H1 (cell line): Measurements from ENCODE around the gene PNPLA4. TPM values are rescaled to one million over a fixed set of nuclear protein-coding genes. Genes with fewer than 3 reads are reported as not detected.

Experiments used
- CTCF ChIA-PET: fragments of 300-600 bp; sonication (Branson Sonifier 250); formaldehyde crosslinking; loops from one replicate; lab custom pipeline; 2021; ENCODE audit not compliant: partially characterized antibody; lab: Charles Lee
- POLR2A ChIA-PET: fragments of 300-600 bp; sonication (Branson Sonifier 250); formaldehyde crosslinking; loops from one replicate; lab custom pipeline; 2021; ENCODE audit warnings: inconsistent platforms; ENCODE audit not compliant: partially characterized antibody; lab: Charles Lee
- DNase-seq, 2 experiments: peaks; one replicate each; pipeline versions ENCODE4 v3.0.0 to v3.0.0-alpha.2; 2010 to 2022; ENCODE audit warnings: low spot score in 2 of 2, low read depth in 1 of 2, mixed read lengths in 1 of 2
- FAIRE-seq: peaks from 2 replicates; lab custom pipeline; 2011; peaks lifted over from hg19 to GRCh38; lab: Jason Lieb, UNC
- H2AFZ ChIP-seq: 2 replicates; pipeline ENCODE4 v1.8.1; 2012; ENCODE audit warnings: low read length, inconsistent platforms
- H2AK5ac ChIP-seq: 2 replicates; pipeline ENCODE4 v1.6.1; 2013; ENCODE audit warnings: low read depth, low read length
- H2BK120ac ChIP-seq: replicated peaks from 2 replicates; pipeline ENCODE3; 2013; ENCODE audit warnings: low read depth, low read length, inconsistent platforms
- H2BK12ac ChIP-seq: 2 replicates; pipeline ENCODE4 v1.6.1; 2013; ENCODE audit warnings: low read depth, low read length
- H2BK15ac ChIP-seq: 2 replicates; pipeline ENCODE4 v1.6.1; 2013; ENCODE audit warnings: low read length
- H2BK20ac ChIP-seq: 2 replicates; pipeline ENCODE4 v1.6.1; 2013; ENCODE audit warnings: low read length
- H2BK5ac ChIP-seq: 2 replicates; pipeline ENCODE4 v1.6.1; 2013; ENCODE audit warnings: low read depth, low read length
- H3K14ac ChIP-seq: 2 replicates; pipeline ENCODE4 v1.6.1; 2013; ENCODE audit warnings: inconsistent platforms; ENCODE audit not compliant: insufficient read length
- H3K18ac ChIP-seq: 2 replicates; pipeline ENCODE4 v1.6.1; 2013; ENCODE audit warnings: low read length; ENCODE audit errors: extremely low read depth
- H3K23ac ChIP-seq: 2 replicates; pipeline ENCODE4 v1.6.1; 2013; ENCODE audit warnings: inconsistent platforms; ENCODE audit not compliant: insufficient read length
- H3K23me2 ChIP-seq: 2 replicates; pipeline ENCODE4 v1.6.1; 2013; ENCODE audit warnings: low read depth, low read length
- H3K27ac ChIP-seq: 2 replicates; pipeline ENCODE4 v1.6.1; 2011; ENCODE audit warnings: low read depth, low read length, inconsistent platforms
- H3K27me3 ChIP-seq, 4 experiments: replicated peaks in 1 of 4; 1 replicate in 1 of 4; 2 replicates in 3 of 4; pipeline versions ENCODE4 v1.6.1 to v1.8.1; 2011 to 2013; ENCODE audit warnings: low read length in 3 of 4, mild to moderate bottlenecking in 3 of 4, inconsistent platforms in 2 of 4, mixed read lengths in 2 of 4, moderate library complexity in 1 of 4; ENCODE audit not compliant: control insufficient read depth in 3 of 4, insufficient read depth in 3 of 4; ENCODE audit errors: extremely low read depth in 1 of 4
- H3K36me3 ChIP-seq, 4 experiments: 2 replicates each; pipeline versions ENCODE4 v1.6.1 to v1.8.1; 2011 to 2013; ENCODE audit warnings: mild to moderate bottlenecking in 4 of 4, low read length in 3 of 4, moderate library complexity in 2 of 4, control low read depth in 1 of 4, inconsistent platforms in 1 of 4; ENCODE audit not compliant: insufficient read depth in 4 of 4, control insufficient read depth in 2 of 4
- H3K4ac ChIP-seq: replicated peaks from 2 replicates; pipeline ENCODE3; 2013; ENCODE audit warnings: low read length, low read depth, mixed read lengths, inconsistent platforms; ENCODE audit not compliant: insufficient read length
- H3K4me1 ChIP-seq, 4 experiments: replicated peaks in 1 of 4; 1 replicate in 1 of 4; 2 replicates in 3 of 4; pipeline versions ENCODE4 v1.6.1 to v1.8.1; 2011 to 2013; ENCODE audit warnings: low read length in 3 of 4, inconsistent platforms in 2 of 4, mixed read lengths in 1 of 4; ENCODE audit not compliant: insufficient read depth in 4 of 4, control insufficient read depth in 3 of 4
- H3K4me2 ChIP-seq, 2 experiments: 2 replicates each; pipeline versions ENCODE4 v1.6.1 to v1.8.1; 2011 to 2013; ENCODE audit warnings: low read depth in 2 of 2, low read length in 2 of 2, control low read depth in 1 of 2, inconsistent platforms in 1 of 2, mild to moderate bottlenecking in 1 of 2; ENCODE audit not compliant: insufficient read depth in 1 of 2
- H3K4me3 ChIP-seq, 4 experiments: fragments of 200-600, 300-600 bp in 1 of 4; sonication (generic), shearing (Covaris generic), sonication (Bioruptor Twin) in 1 of 4; 2 replicates each; pipeline versions ENCODE4 v1.5.1 to v1.8.1; 2011 to 2016; ENCODE audit warnings: low read length in 4 of 4, low read depth in 3 of 4, control low read depth in 2 of 4, inconsistent platforms in 2 of 4, mild to moderate bottlenecking in 2 of 4, mixed read lengths in 1 of 4, moderate library complexity in 1 of 4; ENCODE audit not compliant: insufficient read depth in 2 of 4; ENCODE audit errors: extremely low read depth in 1 of 4
- H3K56ac ChIP-seq: replicated peaks from 2 replicates; pipeline ENCODE3; 2013; ENCODE audit warnings: low read depth, mild to moderate bottlenecking, mixed read lengths, low read length, inconsistent platforms; ENCODE audit not compliant: insufficient read length
- H3K79me1 ChIP-seq: 2 replicates; pipeline ENCODE4 v1.6.1; 2013; ENCODE audit warnings: low read depth, low read length, control low read depth
- H3K79me2 ChIP-seq, 2 experiments: 2 replicates each; pipeline versions ENCODE4 v1.6.1 to v1.8.1; 2012 to 2013; ENCODE audit warnings: low read length in 2 of 2, mild to moderate bottlenecking in 2 of 2, inconsistent platforms in 1 of 2; ENCODE audit not compliant: insufficient read depth in 2 of 2, control insufficient read depth in 1 of 2
- H3K9ac ChIP-seq, 4 experiments: replicated peaks in 1 of 4; 1 replicate in 1 of 4; 2 replicates in 3 of 4; pipeline versions ENCODE4 v1.6.1 to v1.8.1; 2011 to 2013; ENCODE audit warnings: low read depth in 3 of 4, low read length in 3 of 4, control low read depth in 2 of 4, mild to moderate bottlenecking in 2 of 4, moderate library complexity in 2 of 4, inconsistent platforms in 1 of 4; ENCODE audit errors: extremely low read depth in 1 of 4
- H3K9me3 ChIP-seq, 2 experiments: 2 replicates each; pipeline versions ENCODE4 v1.6.1 to v1.8.1; 2012 to 2013; ENCODE audit warnings: mild to moderate bottlenecking in 2 of 2, moderate library complexity in 2 of 2, control low read depth in 1 of 2, inconsistent platforms in 1 of 2, low read depth in 1 of 2, low read length in 1 of 2, mixed read lengths in 1 of 2; ENCODE audit not compliant: insufficient read depth in 2 of 2
- H4K20me1 ChIP-seq, 2 experiments: replicated peaks in 1 of 2; 2 replicates each; pipeline versions ENCODE3 to v1.8.1; 2011 to 2013; ENCODE audit warnings: inconsistent platforms in 2 of 2, low read length in 2 of 2, mild to moderate bottlenecking in 1 of 2; ENCODE audit not compliant: insufficient read depth in 2 of 2, control insufficient read depth in 1 of 2
- H4K5ac ChIP-seq: 2 replicates; pipeline ENCODE4 v1.6.1; 2013; ENCODE audit warnings: low read length, low read depth, mixed read lengths, inconsistent platforms; ENCODE audit not compliant: insufficient read length
- H4K8ac ChIP-seq: 2 replicates; pipeline ENCODE4 v1.8.0; 2013; ENCODE audit warnings: mild to moderate bottlenecking, moderate library complexity, low read length, inconsistent platforms; ENCODE audit not compliant: insufficient read depth; ENCODE audit errors: extremely low read depth
- H4K91ac ChIP-seq: replicated peaks from 2 replicates; pipeline ENCODE3; 2013; ENCODE audit warnings: low read length, mixed read lengths, inconsistent platforms; ENCODE audit not compliant: insufficient read length
- CREB1 ChIP-seq: IDR thresholded peaks from 2 replicates; pipeline ENCODE4 v1.6.1; 2012; ENCODE audit warnings: inconsistent platforms
- CTCF ChIP-seq, 3 experiments: IDR thresholded peaks; 1 replicate in 2 of 3; 2 replicates in 1 of 3; pipeline versions ENCODE4 v1.5.1 to v1.6.1; 2011; ENCODE audit warnings: low read length in 3 of 3, mild to moderate bottlenecking in 3 of 3, inconsistent platforms in 2 of 3, low read depth in 1 of 3, moderate library complexity in 1 of 3; ENCODE audit not compliant: insufficient read depth in 1 of 3; ENCODE audit errors: control extremely low read depth in 1 of 3
- GABPA ChIP-seq: IDR thresholded peaks from 2 replicates; pipeline ENCODE4 v1.6.1; 2011; ENCODE audit warnings: mild to moderate bottlenecking, low read length, moderate library complexity, borderline replicate concordance; ENCODE audit not compliant: insufficient read depth
- HDAC6 ChIP-seq: IDR thresholded peaks from one replicate; pipeline ENCODE4 v1.7.1; 2012; ENCODE audit warnings: low read depth, mild to moderate bottlenecking, inconsistent platforms, low read length, moderate library complexity
- NRF1 ChIP-seq: IDR thresholded peaks from 2 replicates; pipeline ENCODE4 v1.6.1; 2011; ENCODE audit warnings: mild to moderate bottlenecking, low read depth, low read length, improper control_type of control experiment
- POLR2AphosphoS5 ChIP-seq: IDR thresholded peaks from 2 replicates; pipeline ENCODE4 v1.6.1; 2011; ENCODE audit warnings: low read depth, low read length
- RAD21 ChIP-seq, 2 experiments: IDR thresholded peaks in 1 of 2; conservative IDR thresholded peaks in 1 of 2; 2 replicates each; pipeline ENCODE4 v1.6.1; 2011; ENCODE audit warnings: low read depth in 2 of 2, low read length in 2 of 2, improper control_type of control experiment in 1 of 2, inconsistent platforms in 1 of 2, mild to moderate bottlenecking in 1 of 2, moderate library complexity in 1 of 2
- RFX5 ChIP-seq: IDR thresholded peaks from 2 replicates; pipeline ENCODE4 v1.6.1; 2011; ENCODE audit warnings: low read depth, low read length, improper control_type of control experiment, borderline replicate concordance
- WGBS, 2 experiments: shearing (Covaris generic) in 1 of 2; methylation state at CpG; one replicate each; pipeline versions ENCODE4 v1.1.6 to v1.1.7; 2013 to 2015; ENCODE audit warnings: low lambda C conversion rate in 2 of 2, mixed read lengths in 2 of 2, inconsistent platforms in 1 of 2, low coverage in 1 of 2, missing lambda C conversion rate in 1 of 2; ENCODE audit not compliant: insufficient replicate concordance in 2 of 2, insufficient coverage in 1 of 2, insufficient read length in 1 of 2; ENCODE audit errors: extremely low coverage in 1 of 2, missing lambda C conversion rate in 1 of 2; 5-methylcytosine and 5-hydroxymethylcytosine counted together
- polyA plus RNA-seq, 7 experiments: library from polyadenylated mRNA; depleted of rRNA in 3 of 7; stranded (reverse) in 5 of 7; unstranded in 2 of 7; fragments of >200 nt in 5 of 7; fragments of 200-250 nt in 2 of 7; gene quantifications; 1 replicate in 5 of 7; 2 replicates in 1 of 7; 4 replicates in 1 of 7; pipeline versions ENCODE4 v1.2.1 to v1.2.3, GENCODE V29; 2011 to 2013; ENCODE audit warnings: missing spikeins in 2 of 7, mixed read lengths in 2 of 7
- total RNA-seq: library from RNA; stranded (reverse); fragmentation: NEBNext Ultra II Directional; extraction: Animal tissue kit (Norgen Biotek cat#: 25700); gene quantifications from 2 replicates; pipeline ENCODE4 v1.2.1, GENCODE V29; 2021

Gene PNPLA4
- total and polyA plus RNA-seq, 2 of the 8 experiments (the other 6 are each of a cell fraction or from before 2014, with no cell fraction given), result 14.3 to 18.2 TPM

GRCh38 chrX:7926501-7926900, 712 bp downstream of the PNPLA4 start:
- Histone ChIP-seq H2BK120ac (no peak overlapping the region), H2BK20ac (no peak overlapping the region), H3K4me2 (peak overlapping the region; percentile 68 to 71), H2BK12ac (no peak overlapping the region), H2AK5ac (no peak overlapping the region), H4K5ac (no peak overlapping the region), H3K79me2 (no peaks in the 10 kb centered on the region), H4K20me1 (no peaks in the 10 kb centered on the region), H4K8ac (no peak overlapping the region; the same call in 1 of the 2 replicates), H3K4ac (no peak overlapping the region), H4K91ac (no peak overlapping the region), H3K27me3 (no peaks in the 10 kb centered on the region), H3K27ac (0 out of 2 replicates have a peak overlapping the region, but pooled peaks have one; percentile 85), H3K79me1 (no peaks in the 10 kb centered on the region), H3K36me3 (no peaks in the 10 kb centered on the region; a peak in 1 of 8 replicates), H3K23me2 (no peaks in the 10 kb centered on the region), H2AFZ (no peak overlapping the region), H3K18ac (no peak overlapping the region), H3K56ac (no peak overlapping the region), H3K23ac (no peak overlapping the region), H2BK5ac (no peak overlapping the region), H2BK15ac (no peak overlapping the region), H3K9ac (peak overlapping the region in 2 of 4 experiments; percentile 83 to 84; a peak in 3 of 7 replicates), H3K9me3 (no peaks in the 10 kb centered on the region), H3K4me1 (peaks cover 0 to 2% (median 0%) of the 10 kb centered on the region in 4 experiments; a peak in 1 of 7 replicates), H3K4me3 (peak overlapping the region; percentile 71 to 96 (median 78); a peak in 7 of 8 replicates), H3K14ac (no peak overlapping the region)
- no peak for TF ChIP-seq RFX5
- TF ChIP-seq HDAC6, result no peak
- TF ChIP-seq NRF1, result no peak
- TF ChIP-seq GABPA, result no peak
- TF ChIP-seq CREB1, result no peak
- TF ChIP-seq RAD21 (IDR thresholded peaks at IDR 0.05 in 1 of 2, conservative IDR thresholded peaks at IDR 0.05 in 1 of 2; ENCODE audit: low read depth in 2 of 2, low read length in 2 of 2), result no peak
- no peak for TF ChIP-seq CTCF (IDR thresholded peaks at IDR 0.05; ENCODE audit: control extremely low read depth in 1 of 3, insufficient read depth in 1 of 3, low read depth in 1 of 3, low read length in 3 of 3)
- TF ChIP-seq POLR2AphosphoS5, result no peak
- ChIA-PET CTCF (interaction anchor here (0.6 kb wide), 1 partner anchor 1667 kb away, joined by 3 read pairs; no protein-coding TSS in a partner anchor), POLR2A (no interaction called here)
- WGBS, 2 experiments, result 92% methylated on average over 5 of the region's 5 CpGs; no CpG with 5 or more reads in 1 of the 2 experiments
- DNase-seq, result no peak
- peak; percentile 76 for FAIRE-seq
